NCI-H1694 treated with DMSO at 0.1 percent for 48 hours (cell line): ENCODE results near the gene GABRG3.

Source experiments
- DNase-seq: peaks from one replicate; lab custom pipeline; 2025; lab: John Stamatoyannopoulos, UW

GABRG3 gene

GRCh38 chr15:27468151-27468591, 497.2 kb downstream of the GABRG3 start:
- DNase-seq: no peak

DNA sequence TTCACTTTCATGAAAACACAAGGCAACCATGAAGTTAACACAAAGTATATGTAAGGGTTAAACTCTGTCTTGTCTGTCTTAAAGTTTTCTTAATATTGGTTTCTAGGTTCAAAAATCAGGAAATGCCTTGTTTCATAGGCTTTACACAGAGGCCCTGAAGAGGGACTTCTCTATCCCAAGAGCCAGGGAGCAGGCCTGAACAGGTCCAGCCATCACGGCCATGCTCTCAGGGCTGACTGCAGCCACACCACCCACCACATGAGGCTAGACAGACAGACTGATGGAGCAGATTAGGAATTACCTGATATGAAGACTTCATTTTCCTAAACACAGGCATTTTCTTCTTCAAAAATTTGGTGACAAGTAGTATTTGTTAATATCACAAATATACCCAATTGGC, 502.9 kb downstream of the GABRG3 start:
- DNase-seq: no peak

GRCh38 chr15:27475395-27475794, 504.4 kb downstream of the GABRG3 start:
- no peak for DNase-seq

DNA sequence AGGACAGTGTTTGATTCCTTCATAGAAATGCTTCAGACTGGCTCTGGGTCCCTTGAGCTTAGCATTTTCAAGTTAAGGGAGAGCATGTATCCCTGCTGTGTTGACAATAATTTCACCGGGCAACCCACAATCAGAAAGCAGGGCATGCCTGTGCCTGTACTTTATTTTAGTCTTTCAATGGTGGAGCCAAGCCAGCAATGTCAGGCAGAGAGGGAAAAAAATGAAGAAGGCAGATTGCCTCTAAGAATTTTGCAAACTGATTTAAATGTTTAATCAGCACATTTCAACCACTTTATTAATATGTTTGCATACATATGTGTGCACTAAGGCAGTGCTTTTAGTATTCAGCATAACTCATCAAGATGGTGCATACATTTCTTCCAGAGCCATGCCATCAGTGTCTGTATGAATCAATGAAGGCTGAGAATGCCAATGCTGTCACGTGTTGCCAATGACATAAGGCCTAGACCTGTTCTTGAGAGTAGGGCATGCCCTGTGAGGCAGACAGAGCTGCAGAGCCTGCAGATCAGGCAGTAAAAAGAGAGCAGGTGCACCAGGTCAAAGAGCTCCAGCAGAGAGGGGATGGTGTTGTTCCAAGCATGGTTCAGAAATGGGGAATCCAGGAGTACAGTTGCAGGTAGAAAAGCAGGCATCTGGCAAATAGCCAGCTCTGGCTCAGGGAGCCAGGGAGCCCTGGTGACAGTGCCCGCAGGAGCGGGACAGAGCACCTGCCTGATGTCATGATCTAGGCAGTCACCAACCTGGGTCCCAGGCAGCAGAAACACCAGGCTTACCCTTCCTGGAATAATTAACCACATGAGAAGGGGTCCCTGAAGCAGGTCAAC, 508.5 kb downstream of the GABRG3 start:
- peak; percentile 62 for DNase-seq

- no peak for DNase-seq
These were observed 509.2 kb downstream of the GABRG3 start for GRCh38 chr15:27480141-27480530.

DNA sequence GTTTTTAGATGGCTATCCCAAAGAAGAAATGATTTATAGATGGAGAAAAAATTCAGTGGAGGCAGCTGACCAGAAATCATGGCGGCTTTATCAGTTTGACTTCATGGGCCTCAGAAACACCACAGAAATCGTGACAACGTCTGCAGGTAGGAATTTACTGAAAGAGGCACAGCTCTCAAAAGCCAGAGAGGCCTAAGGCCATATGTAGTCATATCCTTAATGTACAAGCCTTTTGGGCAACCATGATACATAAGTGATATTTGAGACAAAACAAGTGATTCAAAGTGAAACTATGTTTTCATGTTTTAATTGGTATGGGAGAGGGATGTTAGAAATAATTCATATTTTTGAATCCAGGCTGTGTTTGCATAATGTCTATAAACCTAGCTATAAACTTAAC, 509.7 kb downstream of the GABRG3 start:
- no peak for DNase-seq

- no peak for DNase-seq
These were observed 510.8 kb downstream of the GABRG3 start for GRCh38 chr15:27481768-27482167.

GRCh38 chr15:27482287-27482686, 511.3 kb downstream of the GABRG3 start:
- no peak for DNase-seq

- DNase-seq: no peak
These were observed 512.1 kb downstream of the GABRG3 start for GRCh38 chr15:27483124-27483523.

DNA sequence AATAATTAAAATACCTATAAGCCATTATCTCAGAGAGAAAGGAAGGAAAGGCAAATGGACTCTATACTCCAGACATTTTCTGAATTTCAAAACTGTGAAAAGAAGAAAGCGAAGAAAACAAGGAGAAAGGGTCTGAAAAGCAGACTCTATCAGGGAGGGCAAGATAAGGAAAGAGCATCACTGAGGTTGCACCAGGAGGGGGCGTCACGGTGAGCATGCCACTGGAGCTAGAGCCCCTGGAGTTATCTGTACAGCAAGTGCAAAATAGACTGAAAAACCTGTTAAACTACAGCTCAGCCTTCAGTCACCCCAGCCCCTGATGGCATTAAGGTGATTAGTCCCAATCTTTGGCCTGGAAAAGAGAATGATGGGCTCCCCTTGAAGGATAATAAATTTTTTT, 514.3 kb downstream of the GABRG3 start:
- no peak for DNase-seq

DNA sequence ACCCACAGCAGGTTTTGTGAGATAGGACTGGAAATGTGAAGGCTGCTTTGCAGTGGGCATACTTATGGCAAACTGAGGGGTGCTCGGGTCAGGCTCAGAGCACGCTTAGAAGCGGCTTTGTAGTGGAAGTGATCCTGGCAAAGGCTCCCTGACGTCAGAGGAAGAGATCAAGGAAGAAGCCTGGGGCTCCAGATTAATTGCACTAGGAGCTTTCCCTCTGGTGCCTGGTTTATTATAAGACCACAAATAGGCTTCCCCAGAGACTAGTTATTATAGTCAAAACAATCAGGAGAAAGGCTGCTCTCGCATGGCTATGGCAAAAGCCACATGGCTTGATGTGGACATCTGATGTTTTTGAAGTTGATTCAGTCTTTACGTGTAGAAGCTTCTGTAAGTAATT, 515.1 kb downstream of the GABRG3 start:
- no peak for DNase-seq

DNA sequence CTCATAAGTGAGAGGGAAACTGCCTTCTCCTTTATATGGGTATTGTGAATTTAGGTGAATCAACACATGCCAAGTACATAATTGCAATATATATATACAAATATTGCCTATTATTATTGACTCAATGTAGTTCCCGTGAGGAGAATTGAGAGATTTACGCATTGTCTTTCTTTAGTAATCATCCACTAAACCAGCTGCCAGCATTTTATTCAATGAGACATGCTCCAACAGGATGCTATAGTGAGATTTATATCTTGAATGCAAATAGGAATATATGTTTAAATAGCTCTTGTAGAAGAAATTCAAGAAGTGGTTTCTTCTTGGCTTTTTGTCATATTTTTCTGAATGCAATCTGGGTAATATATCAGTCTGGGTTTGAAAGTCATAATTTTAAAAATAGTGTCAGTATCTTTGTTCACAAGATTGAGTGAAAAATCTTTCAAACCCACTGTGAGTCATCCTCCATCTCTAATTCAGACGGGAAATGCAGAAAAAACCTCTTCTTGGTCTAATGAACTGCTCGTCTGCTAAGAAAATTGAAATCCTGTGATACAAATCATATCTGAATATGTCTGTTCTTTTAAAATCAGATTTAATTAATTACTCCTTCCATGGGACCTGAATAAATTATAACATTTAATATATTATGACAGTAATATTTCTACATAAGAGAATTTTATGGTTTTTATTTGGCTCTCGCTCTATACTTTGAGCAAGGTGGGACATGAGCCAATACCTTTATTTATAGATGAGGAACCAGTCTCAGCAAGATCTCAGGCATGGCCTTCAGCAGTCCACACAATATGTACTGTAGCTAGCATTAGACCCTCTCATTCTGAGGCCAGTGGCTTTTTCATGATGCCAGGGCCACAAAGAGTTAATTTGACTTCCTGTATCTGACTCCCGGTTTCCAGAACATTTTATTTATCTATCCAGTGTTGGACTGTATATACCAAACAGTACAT, 516.0 kb downstream of the GABRG3 start:
- DNase-seq: no peak

DNA sequence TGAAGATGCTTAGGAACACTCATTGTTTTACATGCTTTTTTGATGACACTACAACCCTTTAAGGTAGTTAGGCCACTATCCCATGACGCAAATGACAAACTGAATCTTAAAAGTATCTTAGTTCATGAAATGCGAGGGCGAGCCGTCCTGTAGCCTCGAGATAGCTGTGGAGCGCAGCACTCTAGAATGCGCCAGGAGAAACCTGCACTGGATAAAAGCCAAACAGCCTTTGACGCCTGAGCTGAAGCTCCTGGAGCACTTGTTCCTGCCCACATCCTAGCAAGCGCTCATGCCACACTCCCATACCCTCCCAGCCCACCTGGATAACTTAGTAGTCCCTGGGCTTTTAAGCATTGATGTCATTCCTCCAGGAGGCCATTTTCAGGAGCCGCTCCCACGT, 516.9 kb downstream of the GABRG3 start:
- DNase-seq: no peak

GRCh38 chr15:27490867-27491595, 520.0 kb downstream of the GABRG3 start:
- DNase-seq: no peak

DNA sequence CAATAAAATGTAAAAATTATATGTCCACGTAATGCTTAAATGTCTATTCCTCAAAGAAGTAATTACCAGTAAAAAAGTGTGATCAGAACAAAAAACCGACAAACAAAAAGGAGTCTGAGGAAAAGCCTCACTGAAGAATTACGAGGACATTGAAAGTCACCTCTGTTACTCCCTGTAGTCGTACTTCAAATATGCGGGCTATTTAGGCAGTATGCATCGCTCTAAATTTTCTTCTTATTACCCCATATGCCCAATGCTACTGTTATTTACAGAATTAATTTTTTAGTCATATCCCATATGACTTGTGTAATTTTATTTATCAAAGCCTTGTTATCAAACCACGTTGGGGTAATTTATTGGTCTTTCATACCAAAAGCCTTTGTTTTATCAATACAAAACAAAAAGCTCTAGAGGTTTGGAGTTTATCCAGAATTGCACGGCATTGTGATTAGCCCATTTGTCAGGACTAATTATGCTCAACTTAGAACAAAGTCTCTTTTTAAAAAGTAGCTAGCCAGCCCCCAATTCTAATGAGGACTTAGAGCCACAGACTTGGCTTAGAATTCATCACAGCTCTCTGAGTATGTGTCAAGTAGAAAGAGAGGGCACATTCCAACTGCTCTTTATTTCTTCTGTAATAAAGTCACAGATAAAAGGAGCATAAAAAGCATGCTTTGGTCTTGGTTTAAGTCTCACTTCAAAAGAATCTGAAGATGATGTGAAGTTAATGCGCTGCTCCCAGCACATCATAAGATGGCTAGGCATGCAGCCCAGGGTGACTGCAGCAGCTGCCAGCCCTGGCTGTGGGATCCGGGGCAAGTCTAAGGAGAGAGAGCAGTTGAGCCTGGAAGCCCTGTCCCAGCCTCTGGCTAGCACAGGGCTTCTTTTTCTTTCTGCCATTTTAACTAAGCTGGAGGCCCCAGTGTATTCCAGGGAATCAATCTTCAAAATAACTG, 521.0 kb downstream of the GABRG3 start:
- no peak for DNase-seq

DNA sequence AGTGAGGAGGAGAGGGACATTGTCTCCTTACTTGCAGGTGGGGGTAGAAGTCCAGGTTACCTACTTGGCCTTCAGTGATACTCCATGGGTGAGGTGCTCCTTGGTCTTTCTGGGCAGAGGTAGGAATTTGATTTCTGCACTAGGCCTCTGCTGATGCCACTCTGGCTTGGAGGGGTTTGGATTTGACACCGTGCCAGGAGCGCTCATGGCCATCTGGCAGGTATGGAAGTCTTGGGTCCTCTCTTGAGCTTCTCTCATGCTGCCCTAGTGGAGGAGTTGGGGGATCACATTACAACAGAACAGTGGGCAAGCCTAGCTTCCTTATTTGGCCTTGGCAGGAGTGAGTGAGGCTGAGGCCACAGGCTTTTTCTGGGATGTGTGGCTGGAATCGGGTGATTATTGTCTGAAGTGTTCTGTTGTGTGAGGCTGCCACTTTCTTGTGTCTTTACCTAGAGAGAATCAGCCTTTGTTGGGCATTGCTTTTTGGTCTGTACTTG, 525.0 kb downstream of the GABRG3 start:
- DNase-seq: no peak

DNA sequence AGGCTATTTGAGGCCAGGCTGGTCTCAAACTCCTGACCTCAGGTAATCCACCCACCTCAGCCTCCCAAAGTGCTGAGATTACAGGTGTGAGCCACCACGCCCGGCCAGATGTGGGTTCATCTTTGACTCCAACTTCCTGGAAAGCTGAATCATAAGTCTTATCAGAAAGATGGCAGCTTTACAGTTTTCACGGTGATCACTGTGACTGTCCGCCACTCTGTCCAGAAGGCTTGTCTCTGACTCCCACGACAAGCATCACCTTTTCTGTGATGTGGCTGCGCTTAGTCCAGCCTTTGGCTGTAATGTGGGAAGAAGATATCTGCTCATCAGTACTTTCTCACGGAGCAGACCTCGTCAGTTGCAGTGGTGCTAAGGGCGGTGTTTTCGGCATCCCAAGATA, 527.7 kb downstream of the GABRG3 start:
- no peak for DNase-seq

- no peak for DNase-seq
These were observed 528.2 kb downstream of the GABRG3 start for GRCh38 chr15:27499191-27499590.

- no peak for DNase-seq
These were observed 528.7 kb downstream of the GABRG3 start for GRCh38 chr15:27499719-27500118.

DNA sequence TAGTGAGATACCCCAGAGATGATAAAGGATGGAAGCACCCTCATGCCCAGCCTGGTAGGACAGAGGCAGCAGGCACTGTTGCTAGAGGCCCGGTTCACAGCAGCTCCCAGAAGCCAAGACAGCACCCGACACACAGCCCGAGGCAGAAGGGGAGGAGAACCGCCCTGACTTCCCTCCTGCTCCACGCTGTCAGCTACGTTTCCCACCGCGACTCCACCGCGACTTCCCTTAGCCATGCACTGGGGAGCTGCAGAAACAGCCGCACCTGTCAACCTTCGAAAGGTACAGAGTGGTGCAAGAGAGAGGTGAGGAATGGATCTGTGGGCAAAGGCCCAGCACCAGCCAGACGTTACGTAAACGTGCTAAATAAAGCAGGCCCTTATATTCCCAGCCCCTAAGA, 529.2 kb downstream of the GABRG3 start:
- DNase-seq: no peak

DNA sequence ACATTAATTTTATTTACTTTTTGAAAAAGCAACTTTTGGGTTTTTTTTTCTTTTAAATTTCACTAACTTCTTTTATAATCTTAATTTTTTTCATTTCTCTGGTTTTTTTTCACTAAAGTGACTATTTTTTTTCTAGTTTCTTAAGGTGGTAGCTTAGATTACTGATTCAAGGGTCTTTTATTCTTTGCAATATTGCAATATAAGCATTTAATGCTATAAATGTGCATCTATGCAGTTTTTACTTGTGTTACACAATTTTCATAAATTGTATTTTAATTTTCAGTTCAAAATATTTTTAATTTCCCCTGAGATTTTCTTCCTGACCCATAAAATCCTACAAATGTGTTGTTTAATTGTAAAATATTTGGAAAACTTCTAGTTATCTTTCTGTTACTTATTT, 535.8 kb downstream of the GABRG3 start:
- no peak for DNase-seq
